ENCODE results near the gene CDH4. TPM values are rescaled to one million over a fixed set of nuclear protein-coding genes. Genes with fewer than 3 reads are reported as not detected.

CDH4 gene
- total RNA-seq, 1 donor from 2014 or later: 2.9 TPM

DNA sequence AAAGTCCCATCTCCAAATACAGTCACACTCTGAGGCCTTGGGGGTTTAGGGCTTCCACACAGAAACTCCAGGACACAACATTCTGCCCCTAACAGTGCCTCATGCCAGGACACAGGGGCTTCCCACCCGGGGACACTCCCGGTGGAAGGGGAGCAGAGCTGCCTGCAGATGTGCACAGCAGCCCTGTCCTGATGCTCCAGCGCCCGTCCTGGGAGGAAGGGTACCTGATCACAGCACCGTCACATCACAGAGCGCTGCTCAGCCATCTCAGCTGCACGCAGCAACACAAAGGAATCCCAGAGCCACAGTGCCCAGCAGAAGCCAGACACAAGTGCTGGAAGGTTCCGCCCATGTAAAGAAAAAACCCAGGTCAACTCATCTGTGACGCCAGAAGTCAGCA lies 657.0 kb downstream of the CDH4 start:
- Mint-ChIP-seq H3K4me3 (no peak overlapping the region), H3K27ac (no peak overlapping the region), H3K4me1 (peaks cover 9% of the 10 kb centered on the region), H3K27me3 (ENCODE audit: insufficient read depth, low read depth) (no peaks in the 10 kb centered on the region), H3K9me3 (peaks cover 2% of the 10 kb centered on the region), H3K36me3 (peaks cover 5% of the 10 kb centered on the region)
- Histone ChIP-seq H3K79me2 (ENCODE audit: low read depth) (no peaks in the 10 kb centered on the region), H3K27me3 (no peaks in the 10 kb centered on the region), H4K20me1 (ENCODE audit: low read depth) (no peaks in the 10 kb centered on the region), H2AFZ (replicated peaks) (no peak overlapping the region), H3K4me1 (peaks cover 13% of the 10 kb centered on the region), H3K4me3 (no peak overlapping the region), H3K36me3 (no peaks in the 10 kb centered on the region), H3K9ac (no peak overlapping the region), H3F3A (ENCODE audit: low read depth) (no peaks in the 10 kb centered on the region), H3K9me3 (ENCODE audit: low read depth) (no peaks in the 10 kb centered on the region), H3K27ac (no peak overlapping the region), H3K4me2 (no peak overlapping the region)
- no peak for DNase-seq (ENCODE audit: low spot score)
- TF ChIP-seq, protein P1, sequence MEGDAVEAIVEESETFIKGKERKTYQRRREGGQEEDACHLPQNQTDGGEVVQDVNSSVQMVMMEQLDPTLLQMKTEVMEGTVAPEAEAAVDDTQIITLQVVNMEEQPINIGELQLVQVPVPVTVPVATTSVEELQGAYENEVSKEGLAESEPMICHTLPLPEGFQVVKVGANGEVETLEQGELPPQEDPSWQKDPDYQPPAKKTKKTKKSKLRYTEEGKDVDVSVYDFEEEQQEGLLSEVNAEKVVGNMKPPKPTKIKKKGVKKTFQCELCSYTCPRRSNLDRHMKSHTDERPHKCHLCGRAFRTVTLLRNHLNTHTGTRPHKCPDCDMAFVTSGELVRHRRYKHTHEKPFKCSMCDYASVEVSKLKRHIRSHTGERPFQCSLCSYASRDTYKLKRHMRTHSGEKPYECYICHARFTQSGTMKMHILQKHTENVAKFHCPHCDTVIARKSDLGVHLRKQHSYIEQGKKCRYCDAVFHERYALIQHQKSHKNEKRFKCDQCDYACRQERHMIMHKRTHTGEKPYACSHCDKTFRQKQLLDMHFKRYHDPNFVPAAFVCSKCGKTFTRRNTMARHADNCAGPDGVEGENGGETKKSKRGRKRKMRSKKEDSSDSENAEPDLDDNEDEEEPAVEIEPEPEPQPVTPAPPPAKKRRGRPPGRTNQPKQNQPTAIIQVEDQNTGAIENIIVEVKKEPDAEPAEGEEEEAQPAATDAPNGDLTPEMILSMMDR (IDR thresholded peaks at IDR 0.05): no peak

DNA sequence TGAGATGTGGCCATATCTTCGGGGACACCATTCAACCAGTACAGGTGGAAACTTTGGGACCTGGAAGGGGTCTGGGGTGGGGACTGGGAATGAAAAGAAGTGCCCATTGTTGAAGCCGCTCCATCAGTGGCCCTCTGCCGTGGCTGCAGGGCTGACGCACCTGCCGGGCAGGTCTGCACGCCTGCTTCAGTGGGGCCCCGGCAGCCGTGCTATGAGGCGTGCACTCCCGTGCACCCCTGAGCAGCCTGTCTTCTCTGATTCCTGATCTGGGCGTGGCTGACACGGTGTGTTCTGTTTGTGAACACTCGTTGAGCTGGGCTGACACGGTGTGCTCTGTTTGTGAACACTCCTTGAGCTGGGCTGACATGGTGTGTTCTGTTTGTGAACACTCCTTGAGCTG lies 657.8 kb downstream of the CDH4 start:
- no peaks in the 10 kb centered on the region for H3K27me3 ChIP-seq
- H4K20me1 ChIP-seq (ENCODE audit: low read depth): no peaks in the 10 kb centered on the region
- no peak overlapping the region for H3K4me3 ChIP-seq
- no peaks in the 10 kb centered on the region for H3K9me3 ChIP-seq (ENCODE audit: low read depth)
- TF ChIP-seq EZH2 (IDR thresholded peaks at IDR 0.05) (no peak), EZH2phosphoT487 (IDR thresholded peaks at IDR 0.05) (no peak)
- TF ChIP-seq, protein P1 (IDR thresholded peaks at IDR 0.05): no peak
- no peak overlapping the region for H3K27ac ChIP-seq
- no peaks in the 10 kb centered on the region for H3K36me3 ChIP-seq
- H3K79me2 ChIP-seq (ENCODE audit: low read depth): no peaks in the 10 kb centered on the region
- H3K27ac Mint-ChIP-seq: no peak overlapping the region
- H3K4me3 Mint-ChIP-seq: no peak overlapping the region
- H3K36me3 Mint-ChIP-seq: peaks cover 5% of the 10 kb centered on the region
- H3K4me1 Mint-ChIP-seq: peaks cover 9% of the 10 kb centered on the region
- H3F3A ChIP-seq (ENCODE audit: low read depth): no peaks in the 10 kb centered on the region
- no peak overlapping the region for H3K4me2 ChIP-seq
- no peak overlapping the region for H3K9ac ChIP-seq
- no peaks in the 10 kb centered on the region for H3K27me3 Mint-ChIP-seq (ENCODE audit: insufficient read depth, low read depth)
- H3K9me3 Mint-ChIP-seq: peaks cover 2% of the 10 kb centered on the region
- no peak for DNase-seq (ENCODE audit: low spot score)
- H3K4me1 ChIP-seq: peaks cover 13% of the 10 kb centered on the region
- H2AFZ ChIP-seq (replicated peaks): no peak overlapping the region

DNA sequence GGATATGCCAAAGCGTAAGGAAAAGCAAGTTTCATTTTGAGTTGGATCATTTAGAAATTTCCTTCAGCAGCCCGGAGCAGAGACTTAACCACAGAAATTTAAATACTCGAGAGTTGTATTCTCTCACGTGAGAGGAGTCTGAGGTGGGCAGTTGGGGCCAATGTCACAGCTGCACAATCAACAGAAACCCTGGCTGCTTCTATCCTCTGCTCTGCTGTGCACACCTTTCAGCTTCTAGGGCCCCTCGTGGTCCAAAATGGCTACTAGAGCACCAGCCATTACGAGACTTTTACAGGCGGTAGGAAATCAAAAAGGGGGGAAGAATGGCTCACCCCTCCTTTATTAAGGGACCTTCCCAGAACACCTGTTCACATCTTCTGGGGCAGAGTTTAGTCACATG lies 659.8 kb downstream of the CDH4 start:
- Histone ChIP-seq H3K9me3 (ENCODE audit: low read depth) (no peaks in the 10 kb centered on the region), H3K4me3 (no peak overlapping the region), H2AFZ (replicated peaks) (no peak overlapping the region), H3K27me3 (no peaks in the 10 kb centered on the region), H3K4me2 (no peak overlapping the region), H3K9ac (no peak overlapping the region), H3F3A (ENCODE audit: low read depth) (no peaks in the 10 kb centered on the region), H3K4me1 (peaks cover 13% of the 10 kb centered on the region), H4K20me1 (ENCODE audit: low read depth) (no peaks in the 10 kb centered on the region), H3K79me2 (ENCODE audit: low read depth) (no peaks in the 10 kb centered on the region), H3K36me3 (no peaks in the 10 kb centered on the region), H3K27ac (no peak overlapping the region)
- no peak overlapping the region for H3K27ac Mint-ChIP-seq
- no peak overlapping the region for H3K4me3 Mint-ChIP-seq
- H3K9me3 Mint-ChIP-seq: peaks cover 2% of the 10 kb centered on the region
- peaks cover 2% of the 10 kb centered on the region for H3K27me3 Mint-ChIP-seq (ENCODE audit: insufficient read depth, low read depth)
- DNase-seq (ENCODE audit: low spot score): no peak
- H3K36me3 Mint-ChIP-seq: peaks cover 7% of the 10 kb centered on the region
- H3K4me1 Mint-ChIP-seq: peaks cover 9% of the 10 kb centered on the region
- no peak for TF ChIP-seq EZH2phosphoT487 (IDR thresholded peaks at IDR 0.05)
- TF ChIP-seq EZH2 (IDR thresholded peaks at IDR 0.05): no peak
- TF ChIP-seq, protein P1 (IDR thresholded peaks at IDR 0.05): no peak

Data from neural progenitor cell (in vitro differentiated cells).